ENCODE results near the gene KLK7.

Gene KLK7

DNA sequence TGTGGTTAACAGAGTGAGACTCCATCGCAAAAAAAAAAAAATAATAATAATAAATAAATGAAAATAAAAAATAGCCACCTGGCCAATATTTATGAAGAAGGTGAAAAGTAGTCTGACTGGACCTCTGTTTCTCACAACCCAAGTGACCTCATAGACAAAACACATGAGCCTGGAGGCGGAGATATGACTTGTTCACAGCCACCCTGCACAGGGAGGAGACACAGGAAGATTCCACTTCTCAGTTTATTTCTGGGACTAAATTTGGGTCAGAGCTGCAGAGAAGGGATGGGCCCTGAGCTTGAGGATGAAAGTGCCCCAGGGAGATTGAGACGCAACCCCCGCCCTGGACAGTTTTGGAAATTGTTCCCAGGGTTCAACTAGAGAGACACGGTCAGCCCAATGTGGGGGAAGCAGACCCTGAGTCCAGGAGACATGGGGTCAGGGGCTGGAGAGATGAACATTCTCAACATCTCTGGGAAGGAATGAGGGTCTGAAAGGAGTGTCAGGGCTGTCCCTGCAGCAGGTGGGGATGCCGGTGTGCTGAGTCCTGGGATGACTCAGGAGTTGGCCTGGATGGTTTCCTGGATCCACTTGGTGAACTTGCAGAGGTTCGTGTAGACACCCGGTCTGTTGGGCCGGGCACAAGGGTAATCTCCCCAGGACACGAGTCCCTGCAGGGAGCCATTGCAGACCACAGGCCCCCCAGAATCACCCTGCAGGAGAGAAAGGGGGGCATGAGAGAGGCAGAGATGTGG is 40.5 kb downstream of the KLK7 start:
- H3K36me3 ChIP-seq (ENCODE audit: control insufficient read depth in 2 of 2, insufficient read depth in 2 of 2, low read length in 2 of 2): no peaks in the 10 kb centered on the region
- no peak overlapping the region for H3K27ac ChIP-seq (ENCODE audit: low read depth in 2 of 2, low read length in 2 of 2)
- H3K9me3 ChIP-seq (ENCODE audit: control insufficient read depth in 2 of 2, low read length in 2 of 2): no peaks in the 10 kb centered on the region
- H3K4me1 ChIP-seq (ENCODE audit: control insufficient read depth in 2 of 2, insufficient read depth in 2 of 2, low read length in 2 of 2): no peaks in the 10 kb centered on the region
- H3K4me3 ChIP-seq (ENCODE audit: low read length in 2 of 2): no peak overlapping the region
- no peak overlapping the region for H3K9ac ChIP-seq (ENCODE audit: low read depth in 1 of 2, low read length in 2 of 2)
- H3K27me3 ChIP-seq (ENCODE audit: control insufficient read depth in 2 of 2, insufficient read depth in 2 of 2, low read length in 2 of 2): no peaks in the 10 kb centered on the region

DNA sequence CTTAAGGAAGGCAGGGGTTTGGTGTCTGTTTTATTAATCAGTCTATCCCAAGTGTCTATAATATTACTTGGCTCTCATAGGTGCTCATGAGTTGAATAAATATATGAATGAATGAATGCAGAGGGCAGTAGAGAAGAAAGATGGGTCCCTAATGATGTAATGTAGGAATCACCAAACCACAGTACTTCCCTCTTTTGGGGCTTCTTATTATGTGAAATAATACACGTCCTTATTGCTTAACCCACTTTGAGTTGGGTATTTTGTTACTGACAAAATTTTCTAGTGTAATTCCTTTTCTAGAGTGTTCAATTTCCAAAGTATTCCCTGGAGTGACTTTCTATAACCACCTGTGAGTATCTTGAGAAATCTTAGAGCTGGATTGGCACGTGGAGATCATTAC is 44.1 kb downstream of the KLK7 start:
- Histone ChIP-seq H3K4me1 (ENCODE audit: control insufficient read depth in 2 of 2, insufficient read depth in 2 of 2, low read length in 2 of 2) (no peaks in the 10 kb centered on the region), H3K36me3 (ENCODE audit: control insufficient read depth in 2 of 2, insufficient read depth in 2 of 2, low read length in 2 of 2) (no peaks in the 10 kb centered on the region), H3K9ac (ENCODE audit: low read depth in 1 of 2, low read length in 2 of 2) (no peak overlapping the region), H3K27me3 (ENCODE audit: control insufficient read depth in 2 of 2, insufficient read depth in 2 of 2, low read length in 2 of 2) (no peaks in the 10 kb centered on the region), H3K27ac (ENCODE audit: low read depth in 2 of 2, low read length in 2 of 2) (no peak overlapping the region), H3K9me3 (ENCODE audit: control insufficient read depth in 2 of 2, low read length in 2 of 2) (no peaks in the 10 kb centered on the region), H3K4me3 (ENCODE audit: low read length in 2 of 2) (no peak overlapping the region)

GRCh38 chr19:50933640-50934039 is 50.1 kb downstream of the KLK7 start:
- Histone ChIP-seq H3K4me3 (ENCODE audit: low read length in 2 of 2) (no peak overlapping the region), H3K9me3 (ENCODE audit: control insufficient read depth in 2 of 2, low read length in 2 of 2) (no peaks in the 10 kb centered on the region), H3K27me3 (ENCODE audit: control insufficient read depth in 2 of 2, insufficient read depth in 2 of 2, low read length in 2 of 2) (peaks cover 2 to 9% of the 10 kb centered on the region in 2 donors), H3K9ac (ENCODE audit: low read depth in 1 of 2, low read length in 2 of 2) (no peak overlapping the region), H3K4me1 (ENCODE audit: control insufficient read depth in 2 of 2, insufficient read depth in 2 of 2, low read length in 2 of 2) (no peaks in the 10 kb centered on the region), H3K27ac (ENCODE audit: low read depth in 2 of 2, low read length in 2 of 2) (no peak overlapping the region), H3K36me3 (ENCODE audit: control insufficient read depth in 2 of 2, insufficient read depth in 2 of 2, low read length in 2 of 2) (no peaks in the 10 kb centered on the region)

- Histone ChIP-seq H3K27me3 (ENCODE audit: control insufficient read depth in 2 of 2, insufficient read depth in 2 of 2, low read length in 2 of 2) (peaks cover 4 to 9% of the 10 kb centered on the region in 2 donors), H3K9ac (ENCODE audit: low read depth in 1 of 2, low read length in 2 of 2) (no peak overlapping the region)
Measured at GRCh38 chr19:50932690-50933083, 51.0 kb downstream of the KLK7 start.

DNA sequence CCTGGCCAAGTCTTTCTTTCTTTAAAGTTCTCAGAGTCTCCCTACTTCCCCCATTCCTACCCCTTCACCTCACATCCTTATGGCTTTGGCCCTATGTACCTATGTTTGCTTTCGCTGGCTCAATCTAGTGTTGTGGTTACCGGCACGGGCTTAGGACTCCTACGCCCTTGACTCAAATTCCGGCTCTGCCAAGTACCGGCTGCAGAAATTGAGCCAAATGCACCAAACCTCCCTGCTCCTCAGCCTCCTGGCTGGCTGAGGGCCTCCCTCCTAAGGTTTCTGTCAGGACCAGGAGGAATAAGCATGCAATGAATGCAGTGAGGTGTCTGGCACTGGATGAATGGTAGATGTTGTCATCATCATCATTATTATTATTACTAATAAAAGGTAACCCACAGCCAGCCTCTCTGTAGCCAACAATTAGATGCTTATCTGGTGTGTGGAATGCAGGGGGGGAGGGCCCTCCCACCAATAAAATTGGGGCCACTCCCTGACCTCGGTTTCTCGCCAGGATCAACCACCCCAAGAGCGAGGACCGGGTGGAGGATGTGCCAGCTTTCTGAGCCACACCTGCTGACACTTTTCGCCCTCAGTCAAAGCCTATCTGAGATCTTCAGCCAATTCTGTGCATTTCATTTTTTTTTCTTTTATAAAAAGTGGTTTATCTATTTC is 51.6 kb downstream of the KLK7 start:
- no peaks in the 10 kb centered on the region for H3K4me1 ChIP-seq (ENCODE audit: control insufficient read depth in 2 of 2, insufficient read depth in 2 of 2, low read length in 2 of 2)
- H3K27me3 ChIP-seq (ENCODE audit: control insufficient read depth in 2 of 2, insufficient read depth in 2 of 2, low read length in 2 of 2): peaks cover 4 to 9% of the 10 kb centered on the region in 2 donors
- H3K9ac ChIP-seq (ENCODE audit: low read depth in 1 of 2, low read length in 2 of 2): no peak overlapping the region
- no peak overlapping the region for H3K4me3 ChIP-seq (ENCODE audit: low read length in 2 of 2)
- H3K36me3 ChIP-seq (ENCODE audit: control insufficient read depth in 2 of 2, insufficient read depth in 2 of 2, low read length in 2 of 2): no peaks in the 10 kb centered on the region
- no peaks in the 10 kb centered on the region for H3K9me3 ChIP-seq (ENCODE audit: control insufficient read depth in 2 of 2, low read length in 2 of 2)
- H3K27ac ChIP-seq (ENCODE audit: low read depth in 2 of 2, low read length in 2 of 2): no peak overlapping the region

More at GRCh38 chr19:50932690-50933083, 51.0 kb downstream of the KLK7 start:
- Histone ChIP-seq H3K4me3 (ENCODE audit: low read length in 2 of 2) (no peak overlapping the region), H3K9me3 (ENCODE audit: control insufficient read depth in 2 of 2, low read length in 2 of 2) (no peaks in the 10 kb centered on the region), H3K36me3 (ENCODE audit: control insufficient read depth in 2 of 2, insufficient read depth in 2 of 2, low read length in 2 of 2) (no peaks in the 10 kb centered on the region), H3K27ac (ENCODE audit: low read depth in 2 of 2, low read length in 2 of 2) (no peak overlapping the region), H3K4me1 (ENCODE audit: control insufficient read depth in 2 of 2, insufficient read depth in 2 of 2, low read length in 2 of 2) (no peaks in the 10 kb centered on the region)

- Histone ChIP-seq H3K27me3 (ENCODE audit: control insufficient read depth in 2 of 2, insufficient read depth in 2 of 2, low read length in 2 of 2) (peaks cover 4 to 9% of the 10 kb centered on the region in 2 donors), H3K36me3 (ENCODE audit: control insufficient read depth in 2 of 2, insufficient read depth in 2 of 2, low read length in 2 of 2) (no peaks in the 10 kb centered on the region), H3K4me1 (ENCODE audit: control insufficient read depth in 2 of 2, insufficient read depth in 2 of 2, low read length in 2 of 2) (no peaks in the 10 kb centered on the region), H3K9ac (ENCODE audit: low read depth in 1 of 2, low read length in 2 of 2) (no peak overlapping the region), H3K27ac (ENCODE audit: low read depth in 2 of 2, low read length in 2 of 2) (no peak overlapping the region), H3K4me3 (ENCODE audit: low read length in 2 of 2) (no peak overlapping the region), H3K9me3 (ENCODE audit: control insufficient read depth in 2 of 2, low read length in 2 of 2) (no peaks in the 10 kb centered on the region)
Measured at GRCh38 chr19:50931023-50931422, 52.7 kb downstream of the KLK7 start.

GRCh38 chr19:50928831-50929230 is 54.9 kb downstream of the KLK7 start:
- no peak overlapping the region for H3K9ac ChIP-seq (ENCODE audit: low read depth in 1 of 2, low read length in 2 of 2)
- peaks cover 4 to 9% of the 10 kb centered on the region in 2 donors for H3K27me3 ChIP-seq (ENCODE audit: control insufficient read depth in 2 of 2, insufficient read depth in 2 of 2, low read length in 2 of 2)
- no peaks in the 10 kb centered on the region for H3K36me3 ChIP-seq (ENCODE audit: control insufficient read depth in 2 of 2, insufficient read depth in 2 of 2, low read length in 2 of 2)
- H3K9me3 ChIP-seq (ENCODE audit: control insufficient read depth in 2 of 2, low read length in 2 of 2): no peaks in the 10 kb centered on the region
- no peaks in the 10 kb centered on the region for H3K4me1 ChIP-seq (ENCODE audit: control insufficient read depth in 2 of 2, insufficient read depth in 2 of 2, low read length in 2 of 2)
- H3K4me3 ChIP-seq (ENCODE audit: low read length in 2 of 2): no peak overlapping the region
- H3K27ac ChIP-seq (ENCODE audit: low read depth in 2 of 2, low read length in 2 of 2): no peak overlapping the region
